HG03025 (cell line): ENCODE measurements around the gene CRBN.
A peak's percentile ranks its signal among the peaks of the same experiment; 100 is the strongest.

Experiments
- ATAC-seq: cut with Tn5 transposase; IDR thresholded peaks from one replicate; pipeline ENCODE4 v1.9.1; 2021; ENCODE audit warnings: mild to moderate bottlenecking, moderate library complexity; ENCODE audit not compliant: unreplicated experiment, low FRiP score

Gene CRBN

GRCh38 chr3:3179407-3180094, at the start of gene CRBN:
TSS of gene CRBN (minus strand) at chr3:3179691. CDS start at chr3:3179687, 4 bp downstream.
- ATAC-seq = peak; percentile 99

GRCh38 chr3:3227640-3228039, 48.1 kb upstream of the CRBN start:
- no peak for ATAC-seq

- no peak for ATAC-seq
Observed at GRCh38 chr3:3221528-3221927, 42.0 kb upstream of the CRBN start.

- no peak for ATAC-seq
Observed at GRCh38 chr3:3216401-3216800, 36.9 kb upstream of the CRBN start.

GRCh38 chr3:3212781-3213440, 33.4 kb upstream of the CRBN start:
- no peak for ATAC-seq

- ATAC-seq = no peak
Observed at GRCh38 chr3:3209714-3210113, 30.2 kb upstream of the CRBN start.

- ATAC-seq = no peak
Observed at GRCh38 chr3:3209057-3209456, 29.6 kb upstream of the CRBN start.

GRCh38 chr3:3201611-3202010, 22.1 kb upstream of the CRBN start:
- ATAC-seq = peak; percentile 84

- peak; percentile 57 for ATAC-seq
Observed at GRCh38 chr3:3200632-3201212, 21.2 kb upstream of the CRBN start.

- ATAC-seq = no peak
Observed at GRCh38 chr3:3199306-3199705, 19.8 kb upstream of the CRBN start.

GRCh38 chr3:3196148-3196861, 16.8 kb upstream of the CRBN start:
- no peak for ATAC-seq

- no peak for ATAC-seq
Observed at GRCh38 chr3:3194861-3195260, 15.4 kb upstream of the CRBN start.

GRCh38 chr3:3192286-3192675, 12.8 kb upstream of the CRBN start:
- ATAC-seq = no peak

GRCh38 chr3:3191675-3192285, 12.3 kb upstream of the CRBN start:
- ATAC-seq = no peak

GRCh38 chr3:3189961-3190360, 10.5 kb upstream of the CRBN start:
- no peak for ATAC-seq

GRCh38 chr3:3189102-3189727, 9.7 kb upstream of the CRBN start:
- ATAC-seq = no peak

- no peak for ATAC-seq
Observed at GRCh38 chr3:3184876-3185275, 5.4 kb upstream of the CRBN start.

- no peak for ATAC-seq
Observed at GRCh38 chr3:3180456-3180855, 965 bp upstream of the CRBN start.

- ATAC-seq = peak; percentile 3
Observed at GRCh38 chr3:3178498-3179328, 778 bp downstream of the CRBN start.
